Uterus (tissue), 4 donors: ENCODE data around the gene SCGB3A2. TPM values are rescaled to one million over a fixed set of nuclear protein-coding genes. Genes with fewer than 3 reads are reported as not detected.

ENCODE experiments used
- DNase-seq, 2 donors: peaks; one replicate each; pipeline ENCODE4 v3.0.0-alpha.2; 2019 to 2020
- H3K27ac ChIP-seq, 2 donors: fragments of 200-600 bp; sonication (generic); 1 replicate in 1 of 2; 2 replicates in 1 of 2; pipeline ENCODE4 v1.5.1; 2016 to 2018
- H3K27me3 ChIP-seq, 2 donors: fragments of 200-600 bp; sonication (generic); one replicate each; pipeline ENCODE4 v1.5.1; 2018 to 2019; ENCODE audit warnings: control low read depth in 1 of 2
- H3K36me3 ChIP-seq, 2 donors: fragments of 200-600 bp; sonication (generic); one replicate each; pipeline ENCODE4 v1.5.1; 2019; ENCODE audit warnings: control low read depth in 1 of 2
- H3K4me1 ChIP-seq, 2 donors: fragments of 200-600 bp; sonication (generic); one replicate each; pipeline ENCODE4 v1.5.1; 2018 to 2019; ENCODE audit warnings: control low read depth in 1 of 2
- H3K4me3 ChIP-seq, 2 donors: fragments of 200-600 bp; sonication (generic); 1 replicate in 1 of 2; 2 replicates in 1 of 2; pipeline ENCODE4 v1.5.1; 2018 to 2019; ENCODE audit warnings: mild to moderate bottlenecking in 1 of 2
- H3K9me3 ChIP-seq, 2 donors: fragments of 200-600 bp; sonication (generic); one replicate each; pipeline ENCODE4 v1.5.1; 2019; ENCODE audit warnings: control low read depth in 1 of 2
- POLR2A ChIP-seq, 2 donors: fragments of 450-650 bp; IDR thresholded peaks; one replicate each; pipeline ENCODE4 v1.6.1; 2016; ENCODE audit warnings: antibody characterized with exemption in 2 of 2, mild to moderate bottlenecking in 1 of 2, moderate library complexity in 1 of 2
- intact Hi-C: fragments of 100-400 bp; cut with DNase I; formaldehyde crosslinking; loops from one replicate; pipeline ENCODE4 v1.15.1; 2023; ENCODE audit warnings: low total_unique reads
- total RNA-seq, 4 donors: library from RNA; depleted of rRNA in 3 of 4; stranded (reverse); fragments of >200 nt in 3 of 4; gene quantifications; one replicate each; pipeline versions ENCODE4 v1.1.0 to v1.2.4, GENCODE V29; 2014 to 2023
- TF ChIP-seq, protein P1 (sequence below), 4 experiments: fragments of 200-600 bp in 2 of 4; fragments of 450-650 bp in 2 of 4; sonication (generic) in 2 of 4; IDR thresholded peaks; one replicate each; pipeline ENCODE4 v1.5.1; 2016 to 2019; ENCODE audit warnings: antibody characterized with exemption in 4 of 4, mild to moderate bottlenecking in 2 of 4, moderate library complexity in 1 of 4
- donor health status: DM: yes; HTN: yes; CAD: no.

SCGB3A2 gene
- total RNA-seq, 4 donors from 2014 or later: not detected

DNA sequence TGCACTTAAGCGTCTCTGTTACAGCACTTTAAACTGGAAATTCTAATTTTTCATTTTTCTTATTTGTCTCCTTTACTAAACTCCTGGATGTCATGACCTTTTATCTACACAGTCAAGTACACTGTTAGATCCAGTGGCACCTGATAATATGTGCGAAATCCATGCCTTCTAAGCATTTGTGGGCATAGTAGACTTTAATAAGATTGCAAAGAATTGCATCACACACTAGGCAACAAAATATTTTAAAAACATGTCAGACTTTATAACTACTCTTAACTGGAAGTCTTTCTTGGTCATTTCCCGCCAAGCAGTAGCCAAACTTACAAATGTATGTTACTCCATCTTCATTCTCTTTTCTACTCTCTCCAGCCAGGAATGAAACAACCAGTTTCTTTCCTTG lies 42.1 kb upstream of the SCGB3A2 start:
- no peaks in the 10 kb centered on the region for H3K9me3 ChIP-seq
- no peak overlapping the region for H3K4me3 ChIP-seq
- H3K27me3 ChIP-seq: no peaks in the 10 kb centered on the region
- no peak overlapping the region for H3K27ac ChIP-seq
- no peak for DNase-seq
- H3K4me1 ChIP-seq: no peaks in the 10 kb centered on the region
- intact Hi-C loops: no loop called here
- TF ChIP-seq, protein P1, sequence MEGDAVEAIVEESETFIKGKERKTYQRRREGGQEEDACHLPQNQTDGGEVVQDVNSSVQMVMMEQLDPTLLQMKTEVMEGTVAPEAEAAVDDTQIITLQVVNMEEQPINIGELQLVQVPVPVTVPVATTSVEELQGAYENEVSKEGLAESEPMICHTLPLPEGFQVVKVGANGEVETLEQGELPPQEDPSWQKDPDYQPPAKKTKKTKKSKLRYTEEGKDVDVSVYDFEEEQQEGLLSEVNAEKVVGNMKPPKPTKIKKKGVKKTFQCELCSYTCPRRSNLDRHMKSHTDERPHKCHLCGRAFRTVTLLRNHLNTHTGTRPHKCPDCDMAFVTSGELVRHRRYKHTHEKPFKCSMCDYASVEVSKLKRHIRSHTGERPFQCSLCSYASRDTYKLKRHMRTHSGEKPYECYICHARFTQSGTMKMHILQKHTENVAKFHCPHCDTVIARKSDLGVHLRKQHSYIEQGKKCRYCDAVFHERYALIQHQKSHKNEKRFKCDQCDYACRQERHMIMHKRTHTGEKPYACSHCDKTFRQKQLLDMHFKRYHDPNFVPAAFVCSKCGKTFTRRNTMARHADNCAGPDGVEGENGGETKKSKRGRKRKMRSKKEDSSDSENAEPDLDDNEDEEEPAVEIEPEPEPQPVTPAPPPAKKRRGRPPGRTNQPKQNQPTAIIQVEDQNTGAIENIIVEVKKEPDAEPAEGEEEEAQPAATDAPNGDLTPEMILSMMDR (IDR thresholded peaks at IDR 0.05): no peak
- TF ChIP-seq POLR2A (IDR thresholded peaks at IDR 0.05): no peak
- no peaks in the 10 kb centered on the region for H3K36me3 ChIP-seq

DNA sequence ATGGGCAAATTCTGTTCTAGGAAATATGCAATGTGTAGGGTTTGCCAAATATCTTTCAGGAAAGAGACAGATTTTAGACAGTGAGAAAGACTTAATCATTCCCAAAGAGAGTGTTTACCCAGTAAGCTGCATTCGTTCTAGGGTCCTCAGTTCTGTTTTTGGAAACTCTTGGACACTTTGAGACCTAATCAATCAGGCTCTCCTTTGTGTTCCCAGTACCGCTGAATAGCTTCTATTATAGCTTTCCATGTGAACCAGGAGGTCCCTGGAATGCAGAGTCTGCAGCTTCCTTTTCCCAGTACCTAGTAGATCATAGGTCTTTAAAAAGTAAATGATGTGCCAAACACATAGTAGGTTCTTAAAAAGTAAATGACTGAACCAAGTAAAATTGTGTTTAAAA lies 35.6 kb upstream of the SCGB3A2 start:
- Histone ChIP-seq H3K36me3 (no peaks in the 10 kb centered on the region), H3K4me1 (no peaks in the 10 kb centered on the region)

DNA sequence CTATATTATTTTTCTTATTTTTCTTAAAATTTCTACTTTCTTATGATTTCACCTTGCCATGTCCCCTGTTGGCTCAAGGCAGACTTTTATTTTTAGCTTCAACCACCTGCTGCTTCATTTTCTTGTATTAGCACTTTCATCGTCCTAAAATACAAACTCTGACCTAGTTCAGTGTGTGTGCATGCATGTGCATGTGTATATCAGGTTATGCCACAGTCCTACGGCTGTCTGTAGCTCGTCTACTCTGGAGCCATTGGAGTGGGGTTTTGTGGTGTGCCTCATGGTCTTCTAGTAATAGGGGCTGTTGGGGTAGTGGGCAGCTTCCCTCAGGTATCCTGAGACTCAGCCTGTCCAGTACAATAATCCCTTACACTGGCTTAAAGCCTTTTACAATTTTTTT lies 33.7 kb upstream of the SCGB3A2 start:
- TF ChIP-seq, protein P1 (IDR thresholded peaks at IDR 0.05): no peak
- no peak for TF ChIP-seq POLR2A (IDR thresholded peaks at IDR 0.05)
- no peaks in the 10 kb centered on the region for H3K36me3 ChIP-seq
- H3K4me1 ChIP-seq: no peaks in the 10 kb centered on the region
- H3K27me3 ChIP-seq: no peaks in the 10 kb centered on the region
- no peak overlapping the region for H3K4me3 ChIP-seq
- DNase-seq: no peak
- intact Hi-C loops: no loop called here
- no peaks in the 10 kb centered on the region for H3K9me3 ChIP-seq
- no peak overlapping the region for H3K27ac ChIP-seq

More for the DNA sequence above, 35.6 kb upstream of the SCGB3A2 start:
- Histone ChIP-seq H3K27me3 (no peaks in the 10 kb centered on the region), H3K27ac (no peak overlapping the region), H3K9me3 (no peaks in the 10 kb centered on the region), H3K4me3 (no peak overlapping the region)
- no peak for TF ChIP-seq POLR2A (IDR thresholded peaks at IDR 0.05)
- TF ChIP-seq, protein P1 (IDR thresholded peaks at IDR 0.05): no peak
- intact Hi-C loops: no loop called here
- DNase-seq: no peak

DNA sequence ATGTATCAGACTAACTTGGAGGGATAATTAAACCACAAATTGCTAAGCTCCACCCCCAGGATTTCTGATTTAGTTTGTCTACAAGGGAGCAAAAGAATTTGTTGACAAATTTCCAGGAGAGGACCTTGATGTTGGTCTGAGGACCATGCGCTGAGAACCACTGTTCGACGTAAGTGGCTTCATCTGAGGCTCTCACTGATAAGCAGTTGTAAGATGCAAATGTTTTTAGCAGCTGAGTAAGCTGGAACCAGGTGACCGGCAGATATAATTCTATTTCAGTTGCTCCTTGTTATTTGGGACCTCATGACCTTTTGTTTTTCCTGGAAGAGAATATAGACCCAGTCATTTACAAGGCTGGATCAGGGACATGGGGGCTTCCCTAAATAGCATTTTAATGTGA lies 32.9 kb upstream of the SCGB3A2 start:
- Histone ChIP-seq H3K27ac (no peak overlapping the region), H3K9me3 (no peaks in the 10 kb centered on the region), H3K4me1 (no peaks in the 10 kb centered on the region), H3K4me3 (no peak overlapping the region), H3K27me3 (no peaks in the 10 kb centered on the region), H3K36me3 (no peaks in the 10 kb centered on the region)
- no peak for TF ChIP-seq POLR2A (IDR thresholded peaks at IDR 0.05)
- TF ChIP-seq, protein P1 (IDR thresholded peaks at IDR 0.05): no peak
- no peak for DNase-seq
- intact Hi-C loops: no loop called here

DNA sequence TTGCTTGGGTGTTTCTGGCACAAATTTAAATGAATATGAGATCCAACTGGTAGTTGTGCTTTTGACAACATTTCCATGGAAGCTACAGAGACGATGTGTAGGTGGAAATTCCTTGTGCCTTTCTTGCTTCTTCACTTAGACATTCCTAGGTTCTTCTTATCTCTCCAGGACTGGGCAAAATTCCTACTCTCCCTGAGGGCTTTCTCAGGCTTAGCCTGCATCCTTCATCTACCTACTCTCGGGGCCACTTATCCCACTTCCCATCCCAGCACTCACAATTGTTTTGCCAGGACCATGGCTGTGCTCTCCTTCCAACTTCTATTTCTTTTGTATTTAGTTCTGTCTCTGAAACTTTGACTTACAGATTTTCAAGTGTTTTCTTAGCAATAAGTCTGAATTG lies 29.3 kb upstream of the SCGB3A2 start:
- intact Hi-C loops: no loop called here
- no peaks in the 10 kb centered on the region for H3K36me3 ChIP-seq
- H3K27me3 ChIP-seq: no peaks in the 10 kb centered on the region
- no peaks in the 10 kb centered on the region for H3K4me1 ChIP-seq
- no peak overlapping the region for H3K4me3 ChIP-seq
- TF ChIP-seq, protein P1 (IDR thresholded peaks at IDR 0.05): no peak
- TF ChIP-seq POLR2A (IDR thresholded peaks at IDR 0.05): no peak
- H3K27ac ChIP-seq: no peak overlapping the region
- no peak for DNase-seq
- no peaks in the 10 kb centered on the region for H3K9me3 ChIP-seq
